Body of pancreas (tissue), 4 donors: ENCODE data around the gene KRT75.

Experiments
- CTCF ChIP-seq, 7 experiments: fragments of 450-650 bp in 4 of 7; fragments of 200-600 bp in 3 of 7; sonication (generic) in 3 of 7; IDR thresholded peaks; one replicate each; pipeline ENCODE4 v1.5.1; 2016 to 2019; ENCODE audit warnings: antibody characterized with exemption in 7 of 7
- POLR2A ChIP-seq, 3 donors: fragments of 450-650 bp; IDR thresholded peaks; one replicate each; pipeline ENCODE4 v1.6.1; 2016; ENCODE audit warnings: antibody characterized with exemption in 3 of 3, mild to moderate bottlenecking in 2 of 3

DNA sequence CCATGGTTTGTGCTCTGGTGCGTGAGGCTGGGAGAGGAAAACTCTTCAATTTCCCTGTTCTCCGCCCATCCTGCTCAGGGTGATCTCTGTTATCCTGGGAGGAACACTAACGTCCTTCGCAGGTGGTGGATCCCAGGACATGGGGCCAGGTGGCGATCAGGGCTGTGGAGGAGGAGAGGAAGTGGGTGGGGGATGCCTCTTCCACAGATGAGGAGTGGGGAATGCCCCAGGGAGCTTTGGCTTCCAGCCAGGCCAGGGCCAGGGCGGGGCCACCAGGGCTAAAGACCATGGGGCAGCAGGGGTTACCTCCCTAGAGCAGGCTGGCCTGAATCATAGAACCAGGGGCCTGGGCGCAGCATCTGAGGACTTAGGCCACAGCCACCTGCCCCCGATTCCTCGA lies 3.3 kb upstream of the KRT75 start:
- no peak for TF ChIP-seq CTCF (IDR thresholded peaks at IDR 0.05)
- no peak for TF ChIP-seq POLR2A (IDR thresholded peaks at IDR 0.05)
